ENCODE results near the gene SPAG5.

Gene SPAG5

DNA sequence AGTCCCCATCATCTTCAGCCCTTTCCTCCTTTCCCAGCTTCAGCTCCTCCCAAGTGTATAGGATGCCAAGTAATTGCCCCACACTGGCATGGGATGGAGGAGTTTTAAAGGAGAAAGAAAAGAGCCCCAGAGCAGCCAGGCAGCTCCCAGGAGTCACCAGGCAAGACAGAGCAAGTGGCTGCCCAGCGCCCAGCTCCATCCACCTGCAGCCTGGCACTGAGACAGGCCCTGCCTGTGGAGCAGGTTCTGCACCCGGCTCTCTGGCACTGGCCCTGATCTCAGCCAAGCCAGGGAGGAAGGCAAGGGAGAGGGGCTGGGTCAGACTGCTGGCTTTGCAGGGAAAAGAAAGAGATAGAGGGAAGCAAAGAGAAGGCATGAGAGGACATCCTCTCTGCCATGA is 71.0 kb downstream of the SPAG5 start:
- DNase-seq (ENCODE audit: low read depth): no peak
- no peak overlapping the region for H3K4me3 ChIP-seq (ENCODE audit: control insufficient read depth, low read depth, low read length)

More for the DNA sequence above, 71.0 kb downstream of the SPAG5 start:
- no peak for TF ChIP-seq CTCF (IDR thresholded peaks at IDR 0.05; ENCODE audit: control insufficient read depth, insufficient read depth, low read depth, low read length, missing control alignments)

All from AG09309 (cell line).